Vagina (tissue), 2 donors: Measurements from ENCODE around the gene CDH13.

Experiments
- POLR2A ChIP-seq, 2 donors: fragments of 450-650 bp; IDR thresholded peaks; one replicate each; pipeline ENCODE4 v1.6.1; 2017; ENCODE audit warnings: antibody characterized with exemption in 2 of 2, mild to moderate bottlenecking in 2 of 2, moderate library complexity in 2 of 2
- TF ChIP-seq, protein P1 (sequence below), 3 experiments: fragments of 450-650 bp in 2 of 3; fragments of 200-600 bp in 1 of 3; sonication (generic) in 1 of 3; IDR thresholded peaks; one replicate each; pipeline ENCODE4 v1.5.1; 2017 to 2019; ENCODE audit warnings: antibody characterized with exemption in 3 of 3, mild to moderate bottlenecking in 2 of 3, moderate library complexity in 2 of 3

DNA sequence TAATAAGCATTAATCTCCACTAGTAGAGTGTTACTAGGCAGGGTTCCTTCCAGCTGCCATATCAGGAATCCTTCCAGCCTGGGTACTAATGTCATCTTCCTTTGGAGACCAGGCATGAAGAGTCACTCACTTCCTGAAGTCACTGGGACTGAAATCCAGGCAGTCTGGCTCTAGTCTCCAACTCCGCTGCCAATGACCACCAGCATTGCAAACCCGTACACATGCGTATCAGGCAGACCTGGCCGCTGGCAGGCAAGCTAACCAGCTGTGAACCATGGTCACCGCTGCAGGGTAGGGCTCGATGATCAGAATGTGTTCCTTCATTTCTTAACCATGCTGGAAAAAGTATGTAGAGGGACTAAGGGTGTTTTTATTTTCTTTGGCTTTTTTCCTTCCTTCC lies 255.5 kb downstream of the CDH13 start:
- TF ChIP-seq, protein P1, sequence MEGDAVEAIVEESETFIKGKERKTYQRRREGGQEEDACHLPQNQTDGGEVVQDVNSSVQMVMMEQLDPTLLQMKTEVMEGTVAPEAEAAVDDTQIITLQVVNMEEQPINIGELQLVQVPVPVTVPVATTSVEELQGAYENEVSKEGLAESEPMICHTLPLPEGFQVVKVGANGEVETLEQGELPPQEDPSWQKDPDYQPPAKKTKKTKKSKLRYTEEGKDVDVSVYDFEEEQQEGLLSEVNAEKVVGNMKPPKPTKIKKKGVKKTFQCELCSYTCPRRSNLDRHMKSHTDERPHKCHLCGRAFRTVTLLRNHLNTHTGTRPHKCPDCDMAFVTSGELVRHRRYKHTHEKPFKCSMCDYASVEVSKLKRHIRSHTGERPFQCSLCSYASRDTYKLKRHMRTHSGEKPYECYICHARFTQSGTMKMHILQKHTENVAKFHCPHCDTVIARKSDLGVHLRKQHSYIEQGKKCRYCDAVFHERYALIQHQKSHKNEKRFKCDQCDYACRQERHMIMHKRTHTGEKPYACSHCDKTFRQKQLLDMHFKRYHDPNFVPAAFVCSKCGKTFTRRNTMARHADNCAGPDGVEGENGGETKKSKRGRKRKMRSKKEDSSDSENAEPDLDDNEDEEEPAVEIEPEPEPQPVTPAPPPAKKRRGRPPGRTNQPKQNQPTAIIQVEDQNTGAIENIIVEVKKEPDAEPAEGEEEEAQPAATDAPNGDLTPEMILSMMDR (IDR thresholded peaks at IDR 0.05) = no peak
- no peak for TF ChIP-seq POLR2A (IDR thresholded peaks at IDR 0.05)
